ENCODE data around the gene RBM20.
A peak's percentile ranks its signal among the peaks of the same experiment; 100 is the strongest.

The RBM20 gene

GRCh38 chr10:110867807-110868465, 223.8 kb downstream of the RBM20 start:
- in situ Hi-C loops (cut with MboI; ENCODE audit: low pct_unique_long_range_greater_than_20kb, low sequenced_read_pairs, unreplicated experiment): no loop called here
- no peak for DNase-seq (ENCODE audit: low spot score)
- no peak for TF ChIP-seq CTCF (IDR thresholded peaks at IDR 0.05; ENCODE audit: extremely low read depth, insufficient read depth, missing control alignments)

- no peak for DNase-seq (ENCODE audit: low spot score)
- TF ChIP-seq CTCF (IDR thresholded peaks at IDR 0.05; ENCODE audit: extremely low read depth, insufficient read depth, missing control alignments): no peak
- in situ Hi-C loops (cut with MboI; ENCODE audit: low pct_unique_long_range_greater_than_20kb, low sequenced_read_pairs, unreplicated experiment): no loop called here
Measured at GRCh38 chr10:110868981-110869380, 224.8 kb downstream of the RBM20 start.

- in situ Hi-C loops (cut with MboI; ENCODE audit: low pct_unique_long_range_greater_than_20kb, low sequenced_read_pairs, unreplicated experiment): loop anchor here (10.0 kb wide), 1 partner anchor 66 kb away; no protein-coding TSS in a partner anchor
- DNase-seq (ENCODE audit: low spot score): no peak
Measured at GRCh38 chr10:110870823-110871297, 226.7 kb downstream of the RBM20 start.

GRCh38 chr10:110871298-110872084, 227.4 kb downstream of the RBM20 start, which contains the start of gene PDCD4:
TSS of gene PDCD4 (plus strand) at chr10:110871928. CDS start at chr10:110876028, 4,100 bp downstream.
- DNase-seq (ENCODE audit: low spot score): peak; percentile 86
- no peak for TF ChIP-seq CTCF (IDR thresholded peaks at IDR 0.05; ENCODE audit: extremely low read depth, insufficient read depth, missing control alignments)
- in situ Hi-C loops (cut with MboI; ENCODE audit: low pct_unique_long_range_greater_than_20kb, low sequenced_read_pairs, unreplicated experiment): loop anchor here (10.0 kb wide), 1 partner anchor 67 kb away; no protein-coding TSS in a partner anchor

More at GRCh38 chr10:110870823-110871297, 226.7 kb downstream of the RBM20 start:
- no peak for TF ChIP-seq CTCF (IDR thresholded peaks at IDR 0.05; ENCODE audit: extremely low read depth, insufficient read depth, missing control alignments)

- in situ Hi-C loops (cut with MboI; ENCODE audit: low pct_unique_long_range_greater_than_20kb, low sequenced_read_pairs, unreplicated experiment): loop anchor here (10.0 kb wide), 1 partner anchor 68 kb away; no protein-coding TSS in a partner anchor
- DNase-seq (ENCODE audit: low spot score): peak; percentile 48
- TF ChIP-seq CTCF (IDR thresholded peaks at IDR 0.05; ENCODE audit: extremely low read depth, insufficient read depth, missing control alignments): peak; percentile 31
Measured at GRCh38 chr10:110872145-110872983, 228.2 kb downstream of the RBM20 start.
